Dendritic cell treated with granulocyte-macrophage colony-stimulating factor and Interleukin-4, amounts not matched to agents 40 ng/mL and 50 ng/mL, for 4 days (primary cell): ENCODE measurements around the gene PCID2.

Source experiments
- H3K27ac Mint-ChIP-seq: one replicate; pipeline ENCODE4 v1.8.0; 2022; ENCODE audit warnings: mild to moderate bottlenecking, mixed read lengths
- H3K27me3 Mint-ChIP-seq: one replicate; pipeline ENCODE4 v1.8.0; 2022; ENCODE audit warnings: mild to moderate bottlenecking, mixed read lengths
- H3K36me3 Mint-ChIP-seq: one replicate; pipeline ENCODE4 v1.8.0; 2022; ENCODE audit warnings: low read depth, mixed read lengths
- H3K4me1 Mint-ChIP-seq: one replicate; pipeline ENCODE4 v1.8.0; 2022; ENCODE audit warnings: low read depth, mixed read lengths
- H3K4me3 Mint-ChIP-seq: one replicate; pipeline ENCODE4 v1.8.0; 2022; ENCODE audit warnings: mild to moderate bottlenecking, moderate library complexity, mixed read lengths
- H3K9me3 Mint-ChIP-seq: one replicate; pipeline ENCODE4 v1.8.0; 2022; ENCODE audit warnings: mixed read lengths
- intact Hi-C: fragments of 100-400 bp; cut with micrococcal nuclease; formaldehyde crosslinking; loops from one replicate; pipeline ENCODE4 v1.15.0; 2022

Gene PCID2

GRCh38 chr13:113150550-113151365, 57.7 kb downstream of the PCID2 start:
- Mint-ChIP-seq H3K27ac (no peak overlapping the region), H3K4me1 (peaks cover 23% of the 10 kb centered on the region), H3K36me3 (no peaks in the 10 kb centered on the region), H3K27me3 (peaks cover 27% of the 10 kb centered on the region), H3K4me3 (no peak overlapping the region), H3K9me3 (peaks cover 6% of the 10 kb centered on the region)
- intact Hi-C loops, result loop anchor here (5.0 to 10.0 kb wide), 2 partner anchors 144 to 342 kb away; partner anchors contain the start of genes DCUN1D2 and LAMP1

DNA sequence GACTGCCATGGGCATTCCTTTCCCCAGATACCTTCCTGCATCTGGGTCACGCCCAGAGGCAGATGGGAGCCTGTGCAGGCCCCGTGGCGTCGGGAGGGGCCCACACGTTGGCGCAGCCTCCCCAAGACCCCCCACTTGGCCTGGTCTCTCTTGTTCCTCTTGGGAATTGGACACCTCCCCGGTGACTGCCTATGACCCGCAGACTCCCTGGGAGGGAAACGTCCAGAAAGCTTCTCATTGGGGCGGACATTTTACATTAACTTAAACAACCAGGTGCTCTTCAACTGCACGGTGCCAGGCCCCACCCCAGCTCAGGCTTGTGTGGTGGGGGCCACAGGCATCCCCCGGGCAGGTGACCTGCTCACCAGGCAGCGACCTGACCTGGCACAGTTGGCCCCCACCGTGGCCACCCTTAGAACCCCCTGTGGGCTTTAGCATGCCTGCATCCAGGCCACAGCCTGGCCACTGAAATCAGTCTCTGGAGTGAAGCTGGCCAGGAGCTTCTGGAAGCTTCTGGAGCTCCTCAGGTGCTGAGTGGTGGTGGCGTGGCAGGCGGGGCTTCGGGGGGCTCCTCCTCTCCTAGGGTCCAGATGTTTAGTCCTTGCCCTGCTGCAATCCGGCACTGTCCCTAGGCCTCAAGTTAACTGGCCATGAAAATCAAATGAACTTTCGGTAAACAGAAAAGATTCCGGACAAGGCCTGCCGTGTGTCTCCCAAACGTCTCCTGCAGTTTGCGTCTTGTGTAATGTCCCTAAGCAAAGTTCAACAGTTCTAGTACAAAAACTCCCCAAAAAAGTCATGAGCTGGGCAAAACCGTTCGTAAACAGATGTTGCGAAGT, 58.5 kb downstream of the PCID2 start:
- Mint-ChIP-seq H3K4me3 (no peak overlapping the region), H3K9me3 (no peaks in the 10 kb centered on the region), H3K27ac (no peak overlapping the region), H3K4me1 (peaks cover 23% of the 10 kb centered on the region), H3K36me3 (no peaks in the 10 kb centered on the region), H3K27me3 (peaks cover 27% of the 10 kb centered on the region)
- intact Hi-C loops, result loop anchor here (5.0 to 10.0 kb wide), 2 partner anchors 145 to 342 kb away; partner anchors contain the start of genes DCUN1D2 and LAMP1

DNA sequence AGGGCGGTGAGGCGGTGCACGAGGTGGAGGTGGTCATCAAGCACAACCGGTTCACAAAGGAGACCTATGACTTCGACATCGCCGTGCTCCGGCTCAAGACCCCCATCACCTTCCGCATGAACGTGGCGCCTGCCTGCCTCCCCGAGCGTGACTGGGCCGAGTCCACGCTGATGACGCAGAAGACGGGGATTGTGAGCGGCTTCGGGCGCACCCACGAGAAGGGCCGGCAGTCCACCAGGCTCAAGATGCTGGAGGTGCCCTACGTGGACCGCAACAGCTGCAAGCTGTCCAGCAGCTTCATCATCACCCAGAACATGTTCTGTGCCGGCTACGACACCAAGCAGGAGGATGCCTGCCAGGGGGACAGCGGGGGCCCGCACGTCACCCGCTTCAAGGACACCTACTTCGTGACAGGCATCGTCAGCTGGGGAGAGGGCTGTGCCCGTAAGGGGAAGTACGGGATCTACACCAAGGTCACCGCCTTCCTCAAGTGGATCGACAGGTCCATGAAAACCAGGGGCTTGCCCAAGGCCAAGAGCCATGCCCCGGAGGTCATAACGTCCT, 59.4 kb downstream of the PCID2 start:
- no peaks in the 10 kb centered on the region for H3K36me3 Mint-ChIP-seq
- H3K27ac Mint-ChIP-seq, result no peak overlapping the region
- peaks cover 23% of the 10 kb centered on the region for H3K4me1 Mint-ChIP-seq
- H3K4me3 Mint-ChIP-seq, result no peak overlapping the region
- intact Hi-C loops, result no loop called here
- peaks cover 27% of the 10 kb centered on the region for H3K27me3 Mint-ChIP-seq
- no peaks in the 10 kb centered on the region for H3K9me3 Mint-ChIP-seq

DNA sequence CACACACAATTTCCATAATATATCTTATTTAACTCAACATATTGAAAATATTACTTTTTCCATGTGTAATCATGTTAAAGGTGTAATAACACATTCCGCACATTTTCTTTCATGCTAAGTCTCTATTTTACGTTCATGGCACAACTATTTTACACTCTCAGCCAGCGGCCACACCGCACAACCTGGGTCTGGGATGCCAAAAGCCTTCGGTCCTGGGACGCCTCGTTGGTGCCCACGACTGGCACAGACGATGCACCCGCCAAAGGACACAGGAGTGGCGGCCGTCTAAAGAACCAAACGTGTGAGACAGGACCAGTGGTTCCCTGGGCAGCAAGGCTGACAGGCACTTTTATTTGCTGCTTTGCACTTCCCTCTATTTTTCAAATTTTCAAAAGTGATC, 60.1 kb downstream of the PCID2 start:
- Mint-ChIP-seq H3K27me3 (peaks cover 29% of the 10 kb centered on the region), H3K36me3 (no peaks in the 10 kb centered on the region), H3K27ac (no peak overlapping the region), H3K4me3 (no peak overlapping the region), H3K9me3 (no peaks in the 10 kb centered on the region), H3K4me1 (peaks cover 20% of the 10 kb centered on the region)
- intact Hi-C loops, result no loop called here

DNA sequence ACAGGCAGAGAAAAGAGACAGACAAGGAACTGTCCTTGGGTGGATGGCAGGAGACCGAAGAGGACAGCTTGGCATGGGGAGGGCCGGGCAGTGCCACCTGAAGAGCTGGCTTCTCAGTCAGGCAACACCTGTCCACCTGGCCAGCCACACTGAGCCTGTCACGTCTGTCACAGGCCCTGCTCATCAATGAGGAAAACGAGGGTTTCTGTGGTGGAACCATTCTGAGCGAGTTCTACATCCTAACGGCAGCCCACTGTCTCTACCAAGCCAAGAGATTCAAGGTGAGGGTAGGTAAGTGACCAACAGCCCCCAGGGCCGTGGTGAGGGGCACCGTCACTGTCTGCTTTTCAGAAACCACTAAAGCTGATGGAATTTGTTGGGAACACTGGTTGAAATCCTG, 61.3 kb downstream of the PCID2 start:
- Mint-ChIP-seq H3K27me3 (peaks cover 21% of the 10 kb centered on the region), H3K27ac (no peak overlapping the region), H3K4me3 (no peak overlapping the region), H3K9me3 (no peaks in the 10 kb centered on the region), H3K4me1 (peaks cover 8% of the 10 kb centered on the region), H3K36me3 (no peaks in the 10 kb centered on the region)
- intact Hi-C loops, result no loop called here

GRCh38 chr13:113146750-113147149, 61.7 kb downstream of the PCID2 start:
- no peaks in the 10 kb centered on the region for H3K36me3 Mint-ChIP-seq
- peaks cover 5% of the 10 kb centered on the region for H3K4me1 Mint-ChIP-seq
- H3K4me3 Mint-ChIP-seq, result no peak overlapping the region
- intact Hi-C loops, result no loop called here
- no peaks in the 10 kb centered on the region for H3K9me3 Mint-ChIP-seq
- H3K27ac Mint-ChIP-seq, result no peak overlapping the region
- peaks cover 18% of the 10 kb centered on the region for H3K27me3 Mint-ChIP-seq

DNA sequence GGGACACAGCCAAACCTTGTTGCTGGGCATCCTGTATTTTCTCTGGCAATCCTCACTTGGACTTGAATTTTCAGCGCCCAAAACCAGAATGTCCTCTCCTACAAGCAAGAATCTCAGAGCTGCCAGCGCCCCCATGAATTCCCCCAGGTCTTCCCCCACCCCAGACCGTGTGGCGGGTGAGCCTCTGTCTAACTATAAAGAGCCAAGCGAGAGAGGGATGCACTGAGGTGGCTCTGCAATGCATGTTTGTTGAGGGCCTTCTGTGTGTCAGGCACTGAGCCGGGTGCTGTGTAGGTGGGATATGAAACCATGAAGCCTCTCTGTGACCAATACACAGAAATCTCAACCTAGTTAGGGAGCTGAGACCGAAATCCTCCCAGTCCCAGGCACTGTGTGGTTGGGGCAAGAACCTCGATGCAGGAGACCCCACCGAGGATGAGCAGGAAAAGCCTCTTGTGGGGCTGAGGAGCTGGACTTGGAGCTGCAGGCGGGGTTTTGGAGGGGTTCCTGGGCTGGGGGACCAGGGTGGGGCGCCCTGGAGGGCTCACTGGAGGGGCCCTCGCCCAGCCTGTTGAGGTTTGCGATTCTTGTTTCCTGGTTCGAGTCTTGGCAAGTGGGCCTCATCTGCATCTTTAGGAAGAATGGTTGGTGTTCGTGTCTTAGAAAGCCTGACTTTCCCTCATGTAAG, 62.4 kb downstream of the PCID2 start:
- intact Hi-C loops, result no loop called here
- H3K4me3 Mint-ChIP-seq, result no peak overlapping the region
- H3K36me3 Mint-ChIP-seq, result no peaks in the 10 kb centered on the region
- no peaks in the 10 kb centered on the region for H3K9me3 Mint-ChIP-seq
- no peaks in the 10 kb centered on the region for H3K4me1 Mint-ChIP-seq
- peaks cover 12% of the 10 kb centered on the region for H3K27me3 Mint-ChIP-seq
- H3K27ac Mint-ChIP-seq, result no peak overlapping the region

DNA sequence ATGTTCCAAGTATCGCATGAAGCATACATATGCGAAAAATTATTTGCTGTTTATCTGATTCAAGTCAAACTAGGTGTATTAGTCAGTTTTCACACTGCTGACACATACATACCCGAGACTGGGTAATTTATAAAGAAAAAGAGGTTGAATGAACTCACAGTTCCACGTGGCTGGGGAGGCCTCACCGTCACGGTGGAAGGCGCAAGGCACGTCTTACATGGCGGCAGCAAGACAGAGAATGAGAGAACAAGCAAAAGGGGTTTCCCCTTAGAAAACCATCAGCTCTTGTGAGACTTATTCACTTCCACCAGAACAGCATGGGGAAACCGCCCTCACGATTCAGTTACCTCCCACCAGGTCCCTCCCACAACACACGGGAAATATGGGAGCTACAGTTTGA, 63.0 kb downstream of the PCID2 start:
- H3K36me3 Mint-ChIP-seq, result no peaks in the 10 kb centered on the region
- peaks cover 9% of the 10 kb centered on the region for H3K27me3 Mint-ChIP-seq
- no peaks in the 10 kb centered on the region for H3K9me3 Mint-ChIP-seq
- intact Hi-C loops, result no loop called here
- H3K4me1 Mint-ChIP-seq, result no peaks in the 10 kb centered on the region
- H3K4me3 Mint-ChIP-seq, result no peak overlapping the region
- no peak overlapping the region for H3K27ac Mint-ChIP-seq

DNA sequence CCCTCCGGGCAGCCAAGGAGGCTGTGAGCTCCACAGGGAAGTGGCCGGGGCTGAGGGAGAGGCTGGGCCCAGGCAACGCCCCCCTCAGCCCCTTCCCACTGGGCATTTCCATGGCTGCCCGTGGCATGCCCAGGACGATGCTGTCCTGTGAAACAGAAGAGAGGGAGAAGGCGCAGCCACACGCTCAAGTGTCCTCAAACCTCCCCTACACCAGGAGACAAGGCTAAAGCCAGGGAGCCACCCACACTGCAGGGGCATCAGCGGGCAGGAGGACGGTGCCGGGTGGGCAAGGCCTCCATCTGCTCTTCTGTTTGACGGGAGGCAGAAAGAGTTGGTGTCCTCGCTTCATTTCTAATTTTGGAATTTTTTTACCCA, 64.2 kb downstream of the PCID2 start:
- H3K9me3 Mint-ChIP-seq, result no peaks in the 10 kb centered on the region
- H3K27me3 Mint-ChIP-seq, result peaks cover 9% of the 10 kb centered on the region
- no peak overlapping the region for H3K4me3 Mint-ChIP-seq
- no peak overlapping the region for H3K27ac Mint-ChIP-seq
- H3K4me1 Mint-ChIP-seq, result no peaks in the 10 kb centered on the region
- no peaks in the 10 kb centered on the region for H3K36me3 Mint-ChIP-seq
- intact Hi-C loops, result no loop called here

- no peak overlapping the region for H3K4me3 Mint-ChIP-seq
- intact Hi-C loops, result no loop called here
- H3K27ac Mint-ChIP-seq, result no peak overlapping the region
- no peaks in the 10 kb centered on the region for H3K36me3 Mint-ChIP-seq
- H3K4me1 Mint-ChIP-seq, result peaks cover 4% of the 10 kb centered on the region
- no peaks in the 10 kb centered on the region for H3K9me3 Mint-ChIP-seq
- peaks cover 9% of the 10 kb centered on the region for H3K27me3 Mint-ChIP-seq
These were observed 64.8 kb downstream of the PCID2 start for GRCh38 chr13:113143466-113144254.

- Mint-ChIP-seq H3K9me3 (no peaks in the 10 kb centered on the region), H3K27me3 (peaks cover 8% of the 10 kb centered on the region), H3K36me3 (no peaks in the 10 kb centered on the region), H3K4me3 (no peak overlapping the region), H3K4me1 (peaks cover 5% of the 10 kb centered on the region), H3K27ac (no peak overlapping the region)
- intact Hi-C loops, result no loop called here
These were observed 65.6 kb downstream of the PCID2 start for GRCh38 chr13:113142876-113143275.

DNA sequence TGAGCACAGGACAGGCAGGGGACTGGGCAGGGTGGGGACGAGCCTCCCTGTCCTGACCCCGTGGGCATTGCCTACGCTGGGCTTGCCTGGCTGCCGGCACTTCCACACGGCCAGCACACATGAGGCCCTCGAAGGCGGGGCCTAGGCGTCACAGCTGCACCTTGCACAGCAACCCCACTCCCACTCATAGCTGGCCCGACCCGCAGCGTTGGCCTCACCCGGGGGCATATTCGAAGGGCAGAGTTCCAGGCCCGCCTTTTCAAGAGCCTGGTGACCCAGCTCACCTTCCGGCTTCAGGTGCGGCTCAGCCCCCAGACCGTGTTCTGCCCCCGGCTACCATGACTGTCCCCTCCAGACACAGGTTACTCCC, 66.9 kb downstream of the PCID2 start:
- no peaks in the 10 kb centered on the region for H3K36me3 Mint-ChIP-seq
- peaks cover 5% of the 10 kb centered on the region for H3K4me1 Mint-ChIP-seq
- no peak overlapping the region for H3K4me3 Mint-ChIP-seq
- H3K9me3 Mint-ChIP-seq, result no peaks in the 10 kb centered on the region
- peaks cover 8% of the 10 kb centered on the region for H3K27me3 Mint-ChIP-seq
- intact Hi-C loops, result no loop called here
- no peak overlapping the region for H3K27ac Mint-ChIP-seq
